Left lobe of liver (tissue), 1 donor: ENCODE data around the gene SLC30A4. TPM values are rescaled to one million over a fixed set of nuclear protein-coding genes. Genes with fewer than 3 reads are reported as not detected.

ENCODE experiments used
- total RNA-seq: library from RNA; stranded (reverse); gene quantifications from one replicate; pipeline ENCODE4 v1.2.1, GENCODE V29; 2021
- donor health status: DM: no; HTN: yes; CAD: no.

SLC30A4 gene
- total RNA-seq, 1 donor from 2014 or later = 3.6 TPM

Other genes with a start within 250 kb of the SLC30A4 start
- 570 TPM for gene GATM, start 144.2 kb downstream of the SLC30A4 start, total RNA-seq
- 15.7 TPM for gene BLOC1S6, start 64.6 kb upstream of the SLC30A4 start, total RNA-seq
- gene SQOR, start 112.3 kb upstream of the SLC30A4 start, total RNA-seq = 39.2 TPM